Myocyte (in vitro differentiated cells): ENCODE results near the gene GJB6. TPM values are rescaled to one million over a fixed set of nuclear protein-coding genes. Genes with fewer than 3 reads are reported as not detected.
"Not testable (repeated sequence)": the region's sequence is repeated elsewhere in the genome, so short reads cannot be mapped to it uniquely, and the experiment has no call there.

Experiments
- DNase-seq: peaks from one replicate; pipeline ENCODE4 v3.0.0-alpha.2; 2012; ENCODE audit warnings: low read depth
- polyA plus RNA-seq: library from polyadenylated mRNA; unstranded; fragments of >200 nt; gene quantifications from one replicate; pipeline ENCODE4 v1.2.1, GENCODE V29; 2012; ENCODE audit warnings: missing spikeins
- total RNA-seq: library from RNA; depleted of rRNA; stranded (reverse); fragments of >200 nt; gene quantifications from 2 replicates; pipeline ENCODE4 v1.2.3, GENCODE V29; 2014

GJB6 gene
- total RNA-seq = not detected in 2 replicates
- not detected for polyA plus RNA-seq

GRCh38 chr13:20231839-20232555, at the start of gene GJB6:
GJB6 (minus strand) TSS chr13:20232319; CDS start chr13:20223480, 8,839 bp downstream.
- DNase-seq = no peak

DNA sequence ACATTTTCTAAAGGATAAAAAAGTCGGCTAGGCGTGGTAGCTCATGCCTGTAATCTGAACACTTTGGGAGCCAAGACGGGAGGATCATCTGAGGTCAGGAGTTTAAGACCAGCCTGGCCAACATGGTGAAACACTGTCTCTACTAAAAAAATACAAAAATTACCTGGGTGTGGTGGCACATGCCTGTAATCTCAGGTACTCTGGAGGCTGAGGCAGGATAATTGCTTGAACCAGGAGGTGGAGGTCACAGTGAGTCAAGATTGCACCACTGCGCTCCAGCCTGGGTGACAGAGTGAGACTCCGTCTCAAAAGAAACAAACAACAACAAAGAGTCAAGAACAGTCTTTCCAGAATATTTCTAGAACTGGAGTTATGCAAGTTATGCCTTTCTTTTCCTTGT, 44.8 kb upstream of the GJB6 start:
- not testable (repeated sequence) for DNase-seq

DNA sequence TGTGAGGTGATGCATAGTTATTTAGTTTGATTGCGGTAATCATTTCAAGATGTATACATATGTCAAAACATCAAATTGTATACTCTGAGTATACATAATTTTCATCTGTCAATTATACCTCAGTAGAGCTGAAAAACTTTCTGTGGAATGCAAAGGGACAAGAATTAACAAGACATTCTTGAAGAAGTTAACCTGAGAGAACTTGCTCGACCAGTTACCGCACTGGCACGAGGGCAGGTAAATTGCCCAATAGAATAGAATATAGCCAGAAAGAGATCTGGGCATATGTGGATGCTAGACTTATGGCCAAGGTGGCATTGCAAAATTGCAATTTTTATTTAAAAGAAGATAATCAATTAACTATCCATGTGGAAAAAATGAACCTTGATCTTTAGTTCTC, 42.3 kb upstream of the GJB6 start:
- DNase-seq = no peak

- no peak for DNase-seq
These were observed 40.6 kb upstream of the GJB6 start for GRCh38 chr13:20272588-20273171.

DNA sequence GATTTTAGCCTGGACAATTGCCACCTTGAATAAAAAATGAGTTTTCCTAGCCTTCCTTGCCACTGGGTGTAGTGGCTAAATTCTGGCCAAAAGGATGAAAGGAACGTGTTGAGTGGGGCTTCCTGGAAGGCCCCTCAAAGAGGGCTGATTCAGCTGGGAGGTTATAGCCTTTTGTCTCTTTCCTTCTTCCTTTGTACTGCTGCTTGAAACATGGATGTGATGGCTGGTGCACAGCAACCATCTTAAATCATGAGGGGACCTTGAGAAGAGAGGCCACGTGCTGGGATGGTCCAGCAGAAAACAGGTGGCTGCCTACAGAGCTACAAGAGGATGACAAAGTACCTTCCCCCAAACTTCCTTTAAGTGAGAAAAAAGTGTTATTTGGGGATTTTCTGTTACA, 40.0 kb upstream of the GJB6 start:
- DNase-seq = no peak

GRCh38 chr13:20271441-20271840, 39.3 kb upstream of the GJB6 start:
- DNase-seq = no peak

DNA sequence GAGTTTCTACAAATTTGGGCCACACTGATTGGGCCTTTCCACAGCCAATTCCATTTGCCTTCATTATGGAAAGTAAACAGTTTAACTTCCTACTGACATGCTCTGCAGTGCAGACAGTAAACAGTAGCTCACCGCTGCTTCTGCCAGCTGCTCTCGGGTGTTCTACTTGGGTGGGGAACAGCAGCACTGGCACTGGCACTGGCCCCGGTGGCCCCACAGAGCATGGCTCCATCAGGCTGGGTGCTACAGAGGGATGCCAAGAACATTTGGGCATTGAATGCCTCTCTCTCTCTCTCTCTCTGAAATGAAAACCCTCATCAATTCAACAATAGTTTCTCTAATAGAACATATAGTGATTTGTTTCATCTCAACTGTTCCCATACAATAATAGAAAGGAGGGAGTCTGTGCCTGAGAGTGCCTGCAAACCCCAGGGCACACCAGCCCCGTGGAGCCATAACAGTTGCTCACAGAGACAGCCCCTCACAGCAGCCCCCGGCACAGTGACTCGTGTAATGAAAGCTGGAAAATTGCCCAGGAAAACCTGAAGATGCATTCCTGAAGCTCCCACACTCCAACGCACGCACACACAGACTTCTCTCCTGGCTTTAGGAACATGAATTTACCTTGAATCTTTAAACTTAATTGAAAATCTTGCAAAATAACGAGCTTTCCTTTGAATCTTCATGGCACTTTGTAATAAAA, 38.2 kb upstream of the GJB6 start:
- no peak for DNase-seq

GRCh38 chr13:20264271-20265018, 32.3 kb upstream of the GJB6 start:
- no peak for DNase-seq

- DNase-seq = no peak
These were observed 31.4 kb upstream of the GJB6 start for GRCh38 chr13:20263393-20264044.

DNA sequence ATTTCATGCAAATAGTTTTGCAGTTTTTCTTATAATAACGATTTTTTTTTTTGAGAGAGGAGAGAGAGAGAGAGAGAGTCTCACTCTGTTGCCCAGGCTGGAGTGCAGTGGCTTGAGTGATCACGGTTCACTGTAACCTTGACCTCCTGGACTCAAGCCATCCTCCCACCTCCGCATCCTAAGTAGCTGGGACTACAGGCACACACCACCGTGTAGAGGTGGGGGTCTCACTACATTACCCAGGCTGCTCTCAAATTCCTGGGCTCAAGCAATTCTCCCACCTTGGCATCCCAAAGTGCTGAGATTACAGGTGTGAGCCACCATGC, 26.8 kb upstream of the GJB6 start:
- DNase-seq = no peak

- no peak for DNase-seq
These were observed 26.3 kb upstream of the GJB6 start for GRCh38 chr13:20258208-20258962.

DNA sequence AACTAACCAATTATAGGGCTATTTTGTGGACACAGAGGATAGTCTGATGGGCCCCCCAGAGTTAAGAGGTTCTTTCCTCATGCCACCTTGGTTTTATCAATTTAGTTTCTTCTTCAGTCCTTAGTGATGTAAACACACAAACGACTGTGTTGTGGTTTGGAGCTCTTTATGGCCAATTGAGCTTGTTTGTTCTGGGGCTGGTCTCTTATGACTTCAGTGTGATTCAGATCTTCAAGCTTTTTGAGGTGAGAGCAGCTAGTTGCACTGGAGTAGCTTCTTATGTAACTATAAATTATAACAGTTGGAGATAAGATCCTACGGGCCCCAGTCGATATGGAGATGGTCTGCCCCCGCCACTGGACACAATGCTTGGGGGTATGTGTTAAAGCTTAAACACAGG, 22.0 kb upstream of the GJB6 start:
- DNase-seq = no peak

GRCh38 chr13:20249913-20250312, 17.8 kb upstream of the GJB6 start:
- no peak for DNase-seq

GRCh38 chr13:20247963-20248362, 15.8 kb upstream of the GJB6 start:
- DNase-seq = no peak

DNA sequence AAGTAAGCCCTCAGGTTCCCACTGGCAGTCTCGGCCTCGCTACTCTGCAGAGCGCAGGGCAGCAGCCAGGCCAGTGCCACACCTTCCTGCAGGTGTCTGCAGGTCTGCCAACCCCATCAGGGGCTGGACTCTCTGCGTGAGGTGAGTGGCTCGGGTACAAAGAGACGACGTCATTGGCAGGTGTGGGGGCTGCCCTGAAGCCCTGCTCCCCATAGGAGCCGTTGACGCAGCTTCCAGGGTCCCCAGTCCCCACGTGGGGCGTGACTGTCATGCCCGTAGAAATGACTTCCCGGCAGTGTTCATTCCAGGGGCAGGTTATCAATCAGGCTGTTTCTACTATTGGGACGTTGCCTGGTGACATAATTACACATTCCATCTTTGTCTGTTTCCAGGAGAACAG, 15.3 kb upstream of the GJB6 start:
- DNase-seq = no peak

DNA sequence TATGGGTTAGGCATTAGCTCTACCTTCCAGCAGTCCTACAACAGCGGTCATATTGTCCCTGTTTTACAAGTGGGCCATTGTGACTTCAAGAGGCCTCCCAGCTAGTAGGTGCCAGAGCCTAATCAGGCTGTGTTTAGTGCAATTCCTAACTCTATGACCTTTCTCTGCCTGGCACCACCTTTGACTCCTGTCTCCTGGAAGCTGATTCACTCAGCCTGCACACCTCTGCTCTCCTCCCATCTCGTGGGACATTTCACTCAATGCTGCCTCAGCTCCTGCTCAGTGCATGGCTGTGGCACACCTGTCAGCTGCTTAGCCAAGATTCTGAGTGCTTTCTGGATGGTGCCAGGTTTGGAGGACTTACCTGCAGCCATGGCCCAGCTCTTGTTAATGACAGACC, 9.5 kb upstream of the GJB6 start:
- DNase-seq = no peak

DNA sequence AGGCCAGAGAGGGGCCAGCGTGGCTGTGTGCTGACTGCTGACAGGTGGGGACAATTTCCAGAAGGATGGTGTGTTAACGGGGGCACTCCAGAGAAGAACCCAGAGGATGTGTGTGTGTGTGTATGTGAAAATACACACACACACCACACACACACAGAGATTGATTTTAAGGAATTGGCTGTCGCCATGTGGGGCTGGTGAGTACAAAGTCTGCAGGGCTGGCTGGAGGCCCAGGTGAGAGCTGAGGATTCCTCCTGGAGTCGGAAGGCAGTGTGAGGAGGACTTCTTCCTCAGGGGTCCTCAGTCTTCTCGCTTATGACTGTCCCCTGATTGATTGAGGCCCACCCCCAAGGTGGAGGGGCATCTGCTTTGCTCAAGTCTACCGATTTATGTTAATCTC, 7.6 kb upstream of the GJB6 start:
- no peak for DNase-seq

GRCh38 chr13:20232556-20233277, 598 bp upstream of the GJB6 start:
- DNase-seq = no peak

- DNase-seq = no peak
These were observed 943 bp downstream of the GJB6 start for GRCh38 chr13:20230913-20231838.
